Fibroblast of lung (primary cell): Measurements from ENCODE around the gene ASCC3.

Experiments
- EZH2 ChIP-seq: IDR thresholded peaks from 2 replicates; pipeline ENCODE4 v1.5.1; 2012; ENCODE audit warnings: low read length, control low read depth, mild to moderate bottlenecking; ENCODE audit errors: missing control alignments
- TF ChIP-seq, protein P1 (sequence below), 2 donors: IDR thresholded peaks in 1 of 2; conservative IDR thresholded peaks in 1 of 2; 1 replicate in 1 of 2; 2 replicates in 1 of 2; pipeline ENCODE4 v1.5.1; 2011 to 2012; ENCODE audit warnings: low read length in 2 of 2, control low read depth in 1 of 2, inconsistent platforms in 1 of 2, low read depth in 1 of 2, mild to moderate bottlenecking in 1 of 2

DNA sequence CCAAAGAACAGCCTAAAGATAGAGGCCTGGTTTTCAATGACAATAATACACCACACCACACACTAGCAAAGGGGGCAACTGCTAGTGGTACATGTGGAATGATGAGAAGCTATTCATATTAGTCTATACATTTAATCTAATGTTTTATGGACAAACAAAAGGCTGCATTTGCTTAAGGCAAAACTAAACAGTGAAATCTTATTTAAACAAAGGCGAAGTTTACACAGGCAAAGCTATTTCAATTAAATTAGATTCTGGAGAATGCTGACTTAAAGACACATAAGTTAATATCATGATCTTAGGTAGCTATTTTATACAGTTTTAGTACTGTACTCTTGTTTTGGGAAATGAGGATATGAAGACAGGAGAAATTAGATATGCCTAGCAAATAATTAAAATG lies 362.5 kb downstream of the ASCC3 start:
- TF ChIP-seq, protein P1, sequence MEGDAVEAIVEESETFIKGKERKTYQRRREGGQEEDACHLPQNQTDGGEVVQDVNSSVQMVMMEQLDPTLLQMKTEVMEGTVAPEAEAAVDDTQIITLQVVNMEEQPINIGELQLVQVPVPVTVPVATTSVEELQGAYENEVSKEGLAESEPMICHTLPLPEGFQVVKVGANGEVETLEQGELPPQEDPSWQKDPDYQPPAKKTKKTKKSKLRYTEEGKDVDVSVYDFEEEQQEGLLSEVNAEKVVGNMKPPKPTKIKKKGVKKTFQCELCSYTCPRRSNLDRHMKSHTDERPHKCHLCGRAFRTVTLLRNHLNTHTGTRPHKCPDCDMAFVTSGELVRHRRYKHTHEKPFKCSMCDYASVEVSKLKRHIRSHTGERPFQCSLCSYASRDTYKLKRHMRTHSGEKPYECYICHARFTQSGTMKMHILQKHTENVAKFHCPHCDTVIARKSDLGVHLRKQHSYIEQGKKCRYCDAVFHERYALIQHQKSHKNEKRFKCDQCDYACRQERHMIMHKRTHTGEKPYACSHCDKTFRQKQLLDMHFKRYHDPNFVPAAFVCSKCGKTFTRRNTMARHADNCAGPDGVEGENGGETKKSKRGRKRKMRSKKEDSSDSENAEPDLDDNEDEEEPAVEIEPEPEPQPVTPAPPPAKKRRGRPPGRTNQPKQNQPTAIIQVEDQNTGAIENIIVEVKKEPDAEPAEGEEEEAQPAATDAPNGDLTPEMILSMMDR (conservative IDR thresholded peaks at IDR 0.05 in 1 of 2, IDR thresholded peaks at IDR 0.05 in 1 of 2; ENCODE audit: low read depth in 1 of 2, low read length in 2 of 2), result no peak
- TF ChIP-seq EZH2, result no peak
